ENCODE data around the gene RARB. TPM values are rescaled to one million over a fixed set of nuclear protein-coding genes. Genes with fewer than 3 reads are reported as not detected.

RARB gene
- total RNA-seq, 2 experiments from 2014 or later = not detected

DNA sequence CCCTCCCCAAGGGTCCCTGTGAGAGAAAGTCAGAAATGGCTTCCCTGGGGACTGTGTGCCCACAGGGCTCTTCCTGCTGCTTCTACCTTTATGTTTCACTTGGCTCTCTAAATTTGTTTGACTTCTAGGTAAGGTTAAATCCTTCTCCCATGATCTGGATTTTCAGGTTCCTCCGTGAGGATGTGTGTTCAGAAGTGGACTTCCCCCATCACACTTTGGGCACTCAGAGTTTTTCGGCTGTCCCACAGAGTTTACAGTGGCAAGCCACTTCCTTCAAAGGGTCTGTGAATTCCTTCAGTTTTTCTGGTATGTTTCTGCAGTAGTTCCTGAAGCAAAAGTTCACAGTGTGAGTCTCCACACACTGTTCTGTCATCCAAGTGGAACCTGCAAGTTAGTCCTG is 30.9 kb upstream of the RARB start:
- Mint-ChIP-seq H3K4me1 (ENCODE audit: low read depth) (no peaks in the 10 kb centered on the region), H3K9me3 (peaks cover 4% of the 10 kb centered on the region), H3K27ac (no peak overlapping the region), H3K4me3 (no peak overlapping the region), H3K27me3 (peaks cover 2% of the 10 kb centered on the region), H3K36me3 (ENCODE audit: low read depth) (no peaks in the 10 kb centered on the region)
- ATAC-seq = no peak
- DNase-seq = no peak
- intact Hi-C loops (cut with micrococcal nuclease) = no loop called here
- TF ChIP-seq, protein P1, sequence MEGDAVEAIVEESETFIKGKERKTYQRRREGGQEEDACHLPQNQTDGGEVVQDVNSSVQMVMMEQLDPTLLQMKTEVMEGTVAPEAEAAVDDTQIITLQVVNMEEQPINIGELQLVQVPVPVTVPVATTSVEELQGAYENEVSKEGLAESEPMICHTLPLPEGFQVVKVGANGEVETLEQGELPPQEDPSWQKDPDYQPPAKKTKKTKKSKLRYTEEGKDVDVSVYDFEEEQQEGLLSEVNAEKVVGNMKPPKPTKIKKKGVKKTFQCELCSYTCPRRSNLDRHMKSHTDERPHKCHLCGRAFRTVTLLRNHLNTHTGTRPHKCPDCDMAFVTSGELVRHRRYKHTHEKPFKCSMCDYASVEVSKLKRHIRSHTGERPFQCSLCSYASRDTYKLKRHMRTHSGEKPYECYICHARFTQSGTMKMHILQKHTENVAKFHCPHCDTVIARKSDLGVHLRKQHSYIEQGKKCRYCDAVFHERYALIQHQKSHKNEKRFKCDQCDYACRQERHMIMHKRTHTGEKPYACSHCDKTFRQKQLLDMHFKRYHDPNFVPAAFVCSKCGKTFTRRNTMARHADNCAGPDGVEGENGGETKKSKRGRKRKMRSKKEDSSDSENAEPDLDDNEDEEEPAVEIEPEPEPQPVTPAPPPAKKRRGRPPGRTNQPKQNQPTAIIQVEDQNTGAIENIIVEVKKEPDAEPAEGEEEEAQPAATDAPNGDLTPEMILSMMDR (IDR thresholded peaks at IDR 0.05) = no peak
- CTCF ChIA-PET = no interaction called here
- POLR2A ChIA-PET = no interaction called here

DNA sequence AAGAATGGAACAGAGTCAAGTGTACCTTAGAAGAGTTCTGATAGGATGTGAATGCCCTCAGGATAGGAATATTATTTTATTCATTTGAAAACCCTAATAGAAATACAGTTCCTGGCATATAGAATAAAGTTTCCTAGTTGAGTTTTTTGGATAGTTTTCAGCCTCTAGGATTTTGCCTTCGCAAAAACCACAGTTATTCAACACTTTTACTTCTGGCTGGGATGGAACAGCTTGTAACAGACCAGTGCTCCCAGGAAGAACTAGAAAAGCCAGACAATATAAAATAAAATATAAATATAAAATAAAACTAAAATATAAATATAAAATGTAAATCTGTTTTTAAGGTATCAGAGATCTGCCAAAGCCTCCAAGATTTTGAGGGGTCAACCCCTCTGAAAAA is 27.5 kb upstream of the RARB start:
- POLR2A ChIA-PET = no interaction called here
- H3K4me1 Mint-ChIP-seq (ENCODE audit: low read depth) = no peaks in the 10 kb centered on the region
- no peak overlapping the region for H3K4me3 Mint-ChIP-seq
- DNase-seq = no peak
- peaks cover 2% of the 10 kb centered on the region for H3K27me3 Mint-ChIP-seq
- H3K27ac Mint-ChIP-seq = no peak overlapping the region
- CTCF ChIA-PET = no interaction called here
- intact Hi-C loops (cut with micrococcal nuclease) = no loop called here
- no peak for ATAC-seq
- H3K9me3 Mint-ChIP-seq = no peaks in the 10 kb centered on the region
- H3K36me3 Mint-ChIP-seq (ENCODE audit: low read depth) = no peaks in the 10 kb centered on the region
- TF ChIP-seq, protein P1 (IDR thresholded peaks at IDR 0.05) = no peak

DNA sequence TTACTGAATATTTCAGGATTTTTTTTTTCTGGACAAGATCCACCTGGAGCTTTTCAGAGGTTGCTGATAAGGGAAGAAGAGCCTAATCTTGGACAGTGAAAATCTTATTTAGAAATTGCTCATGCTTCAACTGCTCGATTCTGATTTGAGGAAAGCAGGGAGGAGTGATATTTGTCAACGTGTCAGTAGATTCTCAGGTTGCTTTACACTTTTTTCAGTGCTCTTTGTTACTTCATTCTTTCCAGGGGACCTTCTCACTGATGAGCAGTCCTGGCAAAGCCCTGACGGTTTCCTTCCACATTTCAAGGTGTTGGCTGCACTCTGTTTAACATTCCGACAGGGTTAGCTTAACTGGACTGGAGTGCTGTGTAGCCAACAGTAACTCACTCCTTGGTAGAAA is 24.1 kb upstream of the RARB start:
- H3K36me3 Mint-ChIP-seq (ENCODE audit: low read depth) = no peaks in the 10 kb centered on the region
- TF ChIP-seq, protein P1 (IDR thresholded peaks at IDR 0.05) = no peak
- no peak overlapping the region for H3K27ac Mint-ChIP-seq
- no peaks in the 10 kb centered on the region for H3K9me3 Mint-ChIP-seq
- no peak overlapping the region for H3K4me3 Mint-ChIP-seq
- ATAC-seq (no peak), DNase-seq (no peak)
- intact Hi-C loops (cut with micrococcal nuclease) = no loop called here
- peaks cover 2% of the 10 kb centered on the region for H3K27me3 Mint-ChIP-seq
- no peaks in the 10 kb centered on the region for H3K4me1 Mint-ChIP-seq (ENCODE audit: low read depth)
- POLR2A ChIA-PET = no interaction called here
- CTCF ChIA-PET = no interaction called here

DNA sequence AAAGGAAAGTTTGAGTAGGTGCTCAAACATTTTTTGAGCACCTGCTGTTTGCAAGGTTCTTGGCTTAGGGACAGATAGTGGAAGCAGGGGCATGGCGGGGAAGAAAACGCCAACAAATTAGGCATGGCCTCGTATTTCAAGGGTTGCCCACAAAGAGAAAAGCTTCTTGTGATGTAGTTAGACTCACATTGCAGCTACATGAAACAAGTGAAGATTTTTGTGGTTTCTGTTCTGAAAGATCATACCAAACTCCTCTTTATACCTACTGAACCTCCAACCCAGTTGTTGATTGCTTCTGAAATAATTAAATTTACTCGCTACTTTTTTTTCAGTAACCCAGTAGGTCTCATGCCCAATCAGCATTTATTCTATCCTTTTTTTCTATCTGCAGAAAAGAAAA is 23.5 kb upstream of the RARB start:
- Mint-ChIP-seq H3K27me3 (peaks cover 2% of the 10 kb centered on the region), H3K4me1 (ENCODE audit: low read depth) (no peaks in the 10 kb centered on the region), H3K4me3 (no peak overlapping the region), H3K36me3 (ENCODE audit: low read depth) (no peaks in the 10 kb centered on the region), H3K9me3 (no peaks in the 10 kb centered on the region), H3K27ac (no peak overlapping the region)
- no peak for DNase-seq
- intact Hi-C loops (cut with micrococcal nuclease) = no loop called here
- TF ChIP-seq, protein P1 (IDR thresholded peaks at IDR 0.05) = no peak
- ChIA-PET CTCF (no interaction called here), POLR2A (no interaction called here)
- no peak for ATAC-seq

DNA sequence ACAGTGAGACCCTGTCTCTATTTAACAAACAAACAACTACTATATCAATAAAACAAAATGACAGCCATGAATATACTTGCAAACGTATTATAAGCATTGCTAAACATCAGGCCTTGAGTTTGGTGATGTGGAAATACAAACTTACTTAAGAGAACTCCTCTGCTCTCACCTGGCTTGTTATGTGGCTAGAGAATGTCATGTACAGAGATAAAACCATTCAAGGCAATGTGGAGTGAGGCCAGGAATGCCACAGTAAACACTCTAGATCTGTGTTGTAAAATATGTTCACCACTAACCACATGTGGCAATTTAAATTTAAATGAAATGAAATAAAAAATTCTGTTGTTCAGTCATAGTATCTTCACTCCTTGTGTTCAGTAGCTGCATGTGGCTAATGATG is 22.7 kb upstream of the RARB start:
- Mint-ChIP-seq H3K9me3 (no peaks in the 10 kb centered on the region), H3K4me1 (ENCODE audit: low read depth) (no peaks in the 10 kb centered on the region), H3K36me3 (ENCODE audit: low read depth) (no peaks in the 10 kb centered on the region), H3K4me3 (no peak overlapping the region), H3K27me3 (peaks cover 2% of the 10 kb centered on the region), H3K27ac (no peak overlapping the region)
- intact Hi-C loops (cut with micrococcal nuclease) = no loop called here
- DNase-seq (no peak), ATAC-seq (no peak)
- ChIA-PET CTCF (no interaction called here), POLR2A (no interaction called here)
- TF ChIP-seq, protein P1 (IDR thresholded peaks at IDR 0.05) = no peak

Measured in activated CD8-positive, alpha-beta T cell treated with anti-CD3 and anti-CD28 coated beads for 36 hours (primary cell).